Transverse colon (tissue), 3 donors: ENCODE results near the gene ADAMTS19.

Experiments used
- EP300 ChIP-seq: sonication (generic); formaldehyde crosslinking; IDR thresholded peaks from one replicate; pipeline ENCODE4 v1.6.1; 2017; ENCODE audit warnings: antibody characterized with exemption, low read depth
- POLR2A ChIP-seq: fragments of 450-650 bp; IDR thresholded peaks from one replicate; pipeline ENCODE4 v1.6.1; 2016; ENCODE audit warnings: antibody characterized with exemption, mild to moderate bottlenecking, moderate library complexity
- TF ChIP-seq, protein P1 (sequence below), 5 experiments: fragments of 200-600 bp in 3 of 5; fragments of 450-650 bp in 2 of 5; sonication (generic) in 3 of 5; IDR thresholded peaks; 1 replicate in 2 of 5; 2 replicates in 3 of 5; pipeline ENCODE4 v1.5.1; 2016 to 2017; ENCODE audit warnings: antibody characterized with exemption in 5 of 5, inconsistent platforms in 3 of 5, mild to moderate bottlenecking in 2 of 5, moderate library complexity in 1 of 5

DNA sequence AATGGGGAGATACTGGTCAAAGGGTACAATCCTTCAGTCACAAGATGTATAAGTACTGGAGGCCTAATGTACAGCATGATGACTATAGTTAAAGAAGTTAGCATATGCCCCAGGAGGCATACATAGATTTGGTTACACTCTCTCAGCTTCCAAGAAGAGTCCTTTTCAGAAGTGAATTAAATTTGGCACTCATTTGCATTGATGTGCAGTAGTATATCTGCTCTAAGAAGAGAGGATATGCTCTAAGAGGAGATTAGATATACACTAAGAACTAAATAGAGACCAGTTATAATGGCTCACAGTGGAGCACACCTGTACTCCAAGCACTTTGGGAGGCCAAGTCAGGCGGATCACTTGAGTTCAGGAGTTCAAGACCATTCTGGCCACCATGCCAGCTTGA is 148.3 kb downstream of the ADAMTS19 start:
- TF ChIP-seq, protein P1, sequence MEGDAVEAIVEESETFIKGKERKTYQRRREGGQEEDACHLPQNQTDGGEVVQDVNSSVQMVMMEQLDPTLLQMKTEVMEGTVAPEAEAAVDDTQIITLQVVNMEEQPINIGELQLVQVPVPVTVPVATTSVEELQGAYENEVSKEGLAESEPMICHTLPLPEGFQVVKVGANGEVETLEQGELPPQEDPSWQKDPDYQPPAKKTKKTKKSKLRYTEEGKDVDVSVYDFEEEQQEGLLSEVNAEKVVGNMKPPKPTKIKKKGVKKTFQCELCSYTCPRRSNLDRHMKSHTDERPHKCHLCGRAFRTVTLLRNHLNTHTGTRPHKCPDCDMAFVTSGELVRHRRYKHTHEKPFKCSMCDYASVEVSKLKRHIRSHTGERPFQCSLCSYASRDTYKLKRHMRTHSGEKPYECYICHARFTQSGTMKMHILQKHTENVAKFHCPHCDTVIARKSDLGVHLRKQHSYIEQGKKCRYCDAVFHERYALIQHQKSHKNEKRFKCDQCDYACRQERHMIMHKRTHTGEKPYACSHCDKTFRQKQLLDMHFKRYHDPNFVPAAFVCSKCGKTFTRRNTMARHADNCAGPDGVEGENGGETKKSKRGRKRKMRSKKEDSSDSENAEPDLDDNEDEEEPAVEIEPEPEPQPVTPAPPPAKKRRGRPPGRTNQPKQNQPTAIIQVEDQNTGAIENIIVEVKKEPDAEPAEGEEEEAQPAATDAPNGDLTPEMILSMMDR (IDR thresholded peaks at IDR 0.05) = no peak
- TF ChIP-seq POLR2A = no peak
- TF ChIP-seq EP300 = no peak
